Esophagus (tissue), 2 donors: ENCODE results near the gene TLCD3A. TPM values are rescaled to one million over a fixed set of nuclear protein-coding genes. Genes with fewer than 3 reads are reported as not detected.

Source experiments
- H3K27ac ChIP-seq, 2 donors: one replicate each; pipeline ENCODE4 v1.5.1; 2013; ENCODE audit warnings: low read depth in 2 of 2, mild to moderate bottlenecking in 2 of 2, inconsistent platforms in 1 of 2, low read length in 1 of 2, moderate library complexity in 1 of 2
- H3K27me3 ChIP-seq, 2 donors: one replicate each; pipeline ENCODE4 v1.6.1; 2013; ENCODE audit warnings: low read length in 2 of 2, control low read depth in 1 of 2, mild to moderate bottlenecking in 1 of 2; ENCODE audit not compliant: insufficient read depth in 2 of 2, control insufficient read depth in 1 of 2
- H3K36me3 ChIP-seq, 2 donors: one replicate each; pipeline ENCODE4 v1.6.1; 2013; ENCODE audit warnings: low read length in 1 of 2; ENCODE audit not compliant: control insufficient read depth in 2 of 2, insufficient read depth in 2 of 2
- H3K4me1 ChIP-seq, 2 donors: one replicate each; pipeline ENCODE4 v1.6.1; 2013; ENCODE audit warnings: low read length in 1 of 2; ENCODE audit not compliant: control insufficient read depth in 2 of 2, insufficient read depth in 2 of 2
- H3K4me3 ChIP-seq, 2 donors: one replicate each; pipeline ENCODE4 v1.5.1; 2013; ENCODE audit warnings: low read length in 2 of 2, mild to moderate bottlenecking in 2 of 2, low read depth in 1 of 2, moderate library complexity in 1 of 2
- H3K9me3 ChIP-seq, 2 donors: one replicate each; pipeline ENCODE4 v1.6.1; 2013; ENCODE audit warnings: mild to moderate bottlenecking in 2 of 2, low read depth in 1 of 2, low read length in 1 of 2, moderate library complexity in 1 of 2; ENCODE audit not compliant: control insufficient read depth in 2 of 2, insufficient read depth in 1 of 2
- WGBS, 2 donors: extraction: QIAGEN DNeasy Blood & Tissue Kit; methylation state at CpG; one replicate each; pipeline ENCODE4 v1.1.7; 2013; 5-methylcytosine and 5-hydroxymethylcytosine counted together
- polyA plus RNA-seq, 2 donors: library from polyadenylated mRNA; stranded (reverse); fragments of 200-250 nt; gene quantifications; one replicate each; pipeline ENCODE4 v1.2.3, GENCODE V29; 2013
- donor health status: healthy with polysubstance abuse.
- donor health status: Bipolar disorder and iron deficiency.

The TLCD3A gene
- polyA plus RNA-seq, 2 donors, result 11.0 to 18.9 TPM

- H3K27me3 ChIP-seq, result no peaks in the 10 kb centered on the region
- H3K4me3 ChIP-seq, result no peak overlapping the region
- peak overlapping the region; percentile 88 to 95 for H3K27ac ChIP-seq
- H3K4me1 ChIP-seq, result peaks cover 0 to 10% of the 10 kb centered on the region in 2 donors
- 51 to 68% methylated on average over 5 of the region's 5 CpGs for WGBS, 2 donors
- H3K9me3 ChIP-seq, result no peaks in the 10 kb centered on the region
- peaks cover 0 to 2% of the 10 kb centered on the region in 2 donors for H3K36me3 ChIP-seq
Observed at GRCh38 chr17:728911-729310, 3.5 kb upstream of the TLCD3A start.

GRCh38 chr17:731644-732066 lies 741 bp upstream of the TLCD3A start:
- peaks cover 0 to 7% of the 10 kb centered on the region in 2 donors for H3K4me1 ChIP-seq
- no peaks in the 10 kb centered on the region for H3K9me3 ChIP-seq
- H3K4me3 ChIP-seq, result peak overlapping the region; percentile 74 to 76
- H3K36me3 ChIP-seq, result peaks cover 0 to 2% of the 10 kb centered on the region in 2 donors
- WGBS, 2 donors, result 7 to 8% methylated on average over 23 to 26 of the region's 26 CpGs
- no peaks in the 10 kb centered on the region for H3K27me3 ChIP-seq
- peak overlapping the region; percentile 81 to 90 for H3K27ac ChIP-seq

GRCh38 chr17:732902-733720 lies 715 bp downstream of the TLCD3A start:
- peaks cover 0 to 3% of the 10 kb centered on the region in 2 donors for H3K36me3 ChIP-seq
- peaks cover 0 to 7% of the 10 kb centered on the region in 2 donors for H3K4me1 ChIP-seq
- H3K4me3 ChIP-seq, result peak overlapping the region; percentile 74 to 76
- peak overlapping the region; percentile 81 to 90 for H3K27ac ChIP-seq
- H3K27me3 ChIP-seq, result no peaks in the 10 kb centered on the region
- WGBS, 2 donors, result 5 to 6% methylated on average over 57 of the region's 57 CpGs
- H3K9me3 ChIP-seq, result no peaks in the 10 kb centered on the region

GRCh38 chr17:733743-734142 lies 1.3 kb downstream of the TLCD3A start:
- 62% methylated on average over 10 of the region's 10 CpGs for WGBS, 2 donors
- Histone ChIP-seq H3K4me1 (peaks cover 0 to 7% of the 10 kb centered on the region in 2 donors), H3K27ac (peak overlapping the region in 1 of 2 donors; percentile 90)

GRCh38 chr17:737561-738113 lies 5.2 kb downstream of the TLCD3A start:
- no peak overlapping the region for H3K27ac ChIP-seq
- no peaks in the 10 kb centered on the region for H3K9me3 ChIP-seq
- no peak overlapping the region for H3K4me3 ChIP-seq
- 71 to 86% methylated on average over 13 of the region's 13 CpGs for WGBS, 2 donors
- H3K4me1 ChIP-seq, result peaks cover 0 to 7% of the 10 kb centered on the region in 2 donors
- peaks cover 14 to 19% of the 10 kb centered on the region in 2 donors for H3K36me3 ChIP-seq
- H3K27me3 ChIP-seq, result no peaks in the 10 kb centered on the region

More at GRCh38 chr17:733743-734142, 1.3 kb downstream of the TLCD3A start:
- Histone ChIP-seq H3K9me3 (no peaks in the 10 kb centered on the region), H3K4me3 (peak overlapping the region in 1 of 2 donors; percentile 74), H3K36me3 (peaks cover 0 to 3% of the 10 kb centered on the region in 2 donors), H3K27me3 (no peaks in the 10 kb centered on the region)

- no peak overlapping the region for H3K4me3 ChIP-seq
- H3K27me3 ChIP-seq, result no peaks in the 10 kb centered on the region
- no peaks in the 10 kb centered on the region for H3K9me3 ChIP-seq
- no peaks in the 10 kb centered on the region for H3K4me1 ChIP-seq
- no peak overlapping the region for H3K27ac ChIP-seq
- whole genome bisulfite sequencing, 2 donors, result 76 to 80% methylated on average over 18 of the region's 18 CpGs
- peaks cover 20 to 31% of the 10 kb centered on the region in 2 donors for H3K36me3 ChIP-seq
Observed at GRCh38 chr17:740240-741017, 8.0 kb downstream of the TLCD3A start.

- H3K4me1 ChIP-seq, result no peaks in the 10 kb centered on the region
- no peak overlapping the region for H3K4me3 ChIP-seq
- WGBS, 2 donors, result 84 to 86% methylated on average over 11 of the region's 11 CpGs
- peaks cover 31 to 47% of the 10 kb centered on the region in 2 donors for H3K36me3 ChIP-seq
- H3K27ac ChIP-seq, result no peak overlapping the region
- H3K27me3 ChIP-seq, result no peaks in the 10 kb centered on the region
- H3K9me3 ChIP-seq, result no peaks in the 10 kb centered on the region
Observed at GRCh38 chr17:742147-742793, 9.9 kb downstream of the TLCD3A start.

- no peaks in the 10 kb centered on the region for H3K4me1 ChIP-seq
- no peak overlapping the region for H3K27ac ChIP-seq
- WGBS, 2 donors, result 94 to 95% methylated on average over 4 of the region's 4 CpGs
- no peak overlapping the region for H3K4me3 ChIP-seq
- H3K27me3 ChIP-seq, result no peaks in the 10 kb centered on the region
- peaks cover 35 to 50% of the 10 kb centered on the region in 2 donors for H3K36me3 ChIP-seq
- no peaks in the 10 kb centered on the region for H3K9me3 ChIP-seq
Observed at GRCh38 chr17:743139-743538, 10.7 kb downstream of the TLCD3A start.

GRCh38 chr17:744937-745336 lies 12.5 kb downstream of the TLCD3A start:
- H3K27me3 ChIP-seq, result no peaks in the 10 kb centered on the region
- no peak overlapping the region for H3K4me3 ChIP-seq
- H3K27ac ChIP-seq, result no peak overlapping the region
- no peaks in the 10 kb centered on the region for H3K4me1 ChIP-seq
- peaks cover 35 to 50% of the 10 kb centered on the region in 2 donors for H3K36me3 ChIP-seq
- no peaks in the 10 kb centered on the region for H3K9me3 ChIP-seq
- WGBS, 2 donors, result 80 to 84% methylated on average over 9 of the region's 9 CpGs
